Natural killer cell (primary cell): Measurements from ENCODE around the gene NAPB. TPM values are rescaled to one million over a fixed set of nuclear protein-coding genes. Genes with fewer than 3 reads are reported as not detected.

ENCODE experiments used
- ATAC-seq, 3 donors: fragments of 150-1000 bp in 2 of 3; fragments of 200-7000 bp in 1 of 3; cut with Tn5 transposase; 1 replicate in 1 of 3; 2 replicates in 2 of 3; pipeline ENCODE4 v1.10.0; 2021; ENCODE audit warnings: mild to moderate bottlenecking in 2 of 3, moderate library complexity in 2 of 3
- DNase-seq, 2 donors: peaks; one replicate each; pipeline versions ENCODE4 v3.0.0 to v3.0.0-alpha.2; 2013 to 2021; ENCODE audit warnings: mixed read lengths in 1 of 2
- H3K27ac ChIP-seq: one replicate; pipeline ENCODE4 v1.5.1; 2013; ENCODE audit warnings: mild to moderate bottlenecking, low read length
- H3K27me3 ChIP-seq: one replicate; pipeline ENCODE4 v1.6.1; 2013; ENCODE audit warnings: low read length; ENCODE audit not compliant: control insufficient read depth, insufficient read depth
- H3K36me3 ChIP-seq: one replicate; pipeline ENCODE4 v1.6.1; 2013; ENCODE audit warnings: low read length; ENCODE audit not compliant: control insufficient read depth, insufficient read depth
- H3K4me1 ChIP-seq: one replicate; pipeline ENCODE4 v1.6.1; 2013; ENCODE audit warnings: low read length; ENCODE audit not compliant: control insufficient read depth, insufficient read depth
- H3K4me3 ChIP-seq: one replicate; pipeline ENCODE4 v1.5.1; 2013; ENCODE audit warnings: low read length
- H3K9me3 ChIP-seq: one replicate; pipeline ENCODE4 v1.6.1; 2013; ENCODE audit warnings: low read length; ENCODE audit not compliant: control insufficient read depth, insufficient read depth
- H3K27ac Mint-ChIP-seq, 2 donors: one replicate each; pipeline ENCODE4 v1.8.0; 2022; ENCODE audit warnings: mild to moderate bottlenecking in 2 of 2, mixed read lengths in 2 of 2, moderate library complexity in 1 of 2
- H3K27me3 Mint-ChIP-seq, 2 donors: one replicate each; pipeline ENCODE4 v1.8.0; 2022; ENCODE audit warnings: low read depth in 2 of 2, mixed read lengths in 2 of 2
- H3K36me3 Mint-ChIP-seq: one replicate; pipeline ENCODE4 v1.8.0; 2022; ENCODE audit warnings: mixed read lengths
- H3K4me1 Mint-ChIP-seq, 2 donors: one replicate each; pipeline ENCODE4 v1.8.0; 2022; ENCODE audit warnings: mixed read lengths in 2 of 2
- H3K4me3 Mint-ChIP-seq: one replicate; pipeline ENCODE4 v1.8.0; 2022; ENCODE audit warnings: mild to moderate bottlenecking, moderate library complexity, mixed read lengths
- H3K9me3 Mint-ChIP-seq, 2 donors: one replicate each; pipeline ENCODE4 v1.8.0; 2022; ENCODE audit warnings: mixed read lengths in 2 of 2
- CTCF ChIP-seq: fragments of 200-600 bp; IDR thresholded peaks from one replicate; pipeline ENCODE4 v1.8.0; 2022; ENCODE audit warnings: antibody characterized with exemption
- WGBS: methylation state at CpG from one replicate; pipeline ENCODE4 v1.1.7; 2013; ENCODE audit warnings: missing lambda C conversion rate; ENCODE audit not compliant: insufficient coverage; 5-methylcytosine and 5-hydroxymethylcytosine counted together
- intact Hi-C: fragments of 100-400 bp; cut with micrococcal nuclease; formaldehyde crosslinking; loops from one replicate; pipeline ENCODE4 v1.14.2; 2022
- total RNA-seq, 4 donors: library from RNA; stranded (reverse); fragments of 120-200 nt in 1 of 4; gene quantifications; one replicate each; pipeline versions ENCODE4 v1.2.3 to v1.2.4, GENCODE V29; 2013 to 2022

NAPB gene
- total RNA-seq, 3 donors from 2014 or later (not counting 1 experiment from before 2014, with no cell fraction given) = 22.8 to 23.9 (median 22.9) TPM

- Mint-ChIP-seq H3K27me3 (no peaks in the 10 kb centered on the region), H3K36me3 (no peaks in the 10 kb centered on the region), H3K4me1 (peaks cover 0 to 6% of the 10 kb centered on the region in 2 donors), H3K4me3 (no peak overlapping the region), H3K9me3 (no peaks in the 10 kb centered on the region), H3K27ac (no peak overlapping the region)
- WGBS = 84% methylated on average over 9 of the region's 9 CpGs
- DNase-seq (no peak), ATAC-seq (no peak)
- no peaks in the 10 kb centered on the region for H3K36me3 ChIP-seq
- H3K4me3 ChIP-seq = no peak overlapping the region
- no peaks in the 10 kb centered on the region for H3K27me3 ChIP-seq
- intact Hi-C loops = no loop called here
- H3K27ac ChIP-seq = no peak overlapping the region
- TF ChIP-seq CTCF = no peak
- H3K4me1 ChIP-seq = peaks cover 3% of the 10 kb centered on the region
- no peaks in the 10 kb centered on the region for H3K9me3 ChIP-seq
Measured at GRCh38 chr20:23437126-23437899, 16.0 kb upstream of the NAPB start.

GRCh38 chr20:23436681-23437080 is 15.4 kb upstream of the NAPB start:
- DNase-seq = no peak
- no peak for TF ChIP-seq CTCF
- Histone ChIP-seq H3K4me1 (no peaks in the 10 kb centered on the region), H3K27ac (no peak overlapping the region), H3K4me3 (no peak overlapping the region), H3K36me3 (no peaks in the 10 kb centered on the region), H3K27me3 (no peaks in the 10 kb centered on the region), H3K9me3 (no peaks in the 10 kb centered on the region)
- Mint-ChIP-seq H3K9me3 (no peaks in the 10 kb centered on the region), H3K36me3 (no peaks in the 10 kb centered on the region), H3K27ac (no peak overlapping the region), H3K27me3 (no peaks in the 10 kb centered on the region), H3K4me1 (peaks cover 0 to 1% of the 10 kb centered on the region in 2 donors), H3K4me3 (no peak overlapping the region)
- 55% methylated on average over 3 of the region's 3 CpGs for WGBS
- ATAC-seq = no peak
- intact Hi-C loops = no loop called here

- no peak overlapping the region for H3K4me3 ChIP-seq
- no peaks in the 10 kb centered on the region for H3K9me3 ChIP-seq
- Mint-ChIP-seq H3K4me1 (no peaks in the 10 kb centered on the region), H3K4me3 (no peak overlapping the region), H3K27me3 (no peaks in the 10 kb centered on the region), H3K36me3 (no peaks in the 10 kb centered on the region), H3K9me3 (no peaks in the 10 kb centered on the region), H3K27ac (no peak overlapping the region)
- intact Hi-C loops = no loop called here
- no peaks in the 10 kb centered on the region for H3K36me3 ChIP-seq
- no peak overlapping the region for H3K27ac ChIP-seq
- no peak for ATAC-seq
- H3K4me1 ChIP-seq = no peaks in the 10 kb centered on the region
- DNase-seq = no peak
- H3K27me3 ChIP-seq = no peaks in the 10 kb centered on the region
- TF ChIP-seq CTCF = no peak
- WGBS = 90% methylated on average over 10 of the region's 11 CpGs
Measured at GRCh38 chr20:23435626-23436539, 14.6 kb upstream of the NAPB start.
